Upper lobe of right lung (tissue), 1 donor: Measurements from ENCODE around the gene KRTAP5-7. TPM values are rescaled to one million over a fixed set of nuclear protein-coding genes. Genes with fewer than 3 reads are reported as not detected.

ENCODE experiments used
- ATAC-seq: fragments of 200-7000 bp; cut with Tn5 transposase; one replicate; pipeline ENCODE4 v1.9.1; 2020; ENCODE audit warnings: mild to moderate bottlenecking, moderate library complexity
- DNase-seq: peaks from one replicate; pipeline ENCODE4 v3.0.0-alpha.2; 2020
- H3K27ac ChIP-seq: fragments of 200-600 bp; one replicate; pipeline ENCODE4 v1.8.0; 2022
- H3K27me3 ChIP-seq: fragments of 200-600 bp; one replicate; pipeline ENCODE4 v1.8.0; 2022; ENCODE audit warnings: mild to moderate bottlenecking
- H3K36me3 ChIP-seq: fragments of 200-600 bp; one replicate; pipeline ENCODE4 v1.8.0; 2022
- H3K4me1 ChIP-seq: fragments of 200-600 bp; one replicate; pipeline ENCODE4 v1.8.0; 2022
- H3K4me3 ChIP-seq: fragments of 200-600 bp; one replicate; pipeline ENCODE4 v1.8.0; 2022; ENCODE audit warnings: mild to moderate bottlenecking
- H3K9me3 ChIP-seq: fragments of 200-600 bp; one replicate; pipeline ENCODE4 v1.8.0; 2022
- CTCF ChIP-seq: fragments of 200-600 bp; IDR thresholded peaks from one replicate; pipeline ENCODE4 v1.8.0; 2022; ENCODE audit warnings: antibody characterized with exemption
- intact Hi-C: fragments of 100-400 bp; cut with DNase I; formaldehyde crosslinking; loops from one replicate; pipeline ENCODE4 v1.11.0; 2022
- total RNA-seq: library from RNA; stranded (reverse); fragmentation: NEBNext Ultra II Directional; extraction: Animal tissue kit (Norgen Biotek cat#: 25700); gene quantifications from one replicate; pipeline ENCODE4 v1.2.1, GENCODE V29; 2021
- donor health status: DM: no; HTN: yes; CAD: no; lungs with severe emphysema.

Gene KRTAP5-7
- total RNA-seq, 1 donor from 2014 or later, result 0.46 TPM

GRCh38 chr11:71577469-71578004 is 50.5 kb downstream of the KRTAP5-7 start:
- no peaks in the 10 kb centered on the region for H3K4me1 ChIP-seq
- no peaks in the 10 kb centered on the region for H3K36me3 ChIP-seq
- intact Hi-C loops, result no loop called here
- H3K9me3 ChIP-seq, result no peaks in the 10 kb centered on the region
- H3K27ac ChIP-seq, result no peak overlapping the region
- H3K27me3 ChIP-seq, result no peaks in the 10 kb centered on the region
- no peak overlapping the region for H3K4me3 ChIP-seq
- ATAC-seq (no peak), DNase-seq (no peak)
- TF ChIP-seq CTCF, result no peak

Other genes with a start within 250 kb of the KRTAP5-7 start
- 105 TPM for gene DHCR7, start 78.9 kb upstream of the KRTAP5-7 start, total RNA-seq
- gene NADSYN1, start 74.1 kb upstream of the KRTAP5-7 start, total RNA-seq, result 91.3 TPM
- gene KRTAP5-8, start 10.8 kb downstream of the KRTAP5-7 start, total RNA-seq, result not detected
- not detected for gene KRTAP5-9, start 21.2 kb downstream of the KRTAP5-7 start, total RNA-seq
- not detected for gene KRTAP5-10, start 38.3 kb downstream of the KRTAP5-7 start, total RNA-seq
- gene KRTAP5-11, start 55.6 kb downstream of the KRTAP5-7 start, total RNA-seq, result not detected